ENCODE measurements around the gene MOBP. TPM values are rescaled to one million over a fixed set of nuclear protein-coding genes. Genes with fewer than 3 reads are reported as not detected.

MOBP gene
- total RNA-seq, 1 donor from 2014 or later, result not detected

GRCh38 chr3:39515681-39516441, 48.4 kb downstream of the MOBP start:
- intact Hi-C loops (cut with DNase I), result no loop called here
- H3K9me3 ChIP-seq, result no peaks in the 10 kb centered on the region
- DNase-seq (ENCODE audit: low spot score in 2 of 2), result no peak

GRCh38 chr3:39519103-39519502, 51.6 kb downstream of the MOBP start:
- no peaks in the 10 kb centered on the region for H3K27me3 ChIP-seq
- DNase-seq (ENCODE audit: low spot score in 2 of 2), result no peak
- no peaks in the 10 kb centered on the region for H3K36me3 ChIP-seq
- no peak for TF ChIP-seq CTCF (IDR thresholded peaks at IDR 0.05)
- no peak overlapping the region for H3K27ac ChIP-seq
- no peaks in the 10 kb centered on the region for H3K4me1 ChIP-seq
- intact Hi-C loops (cut with DNase I), result no loop called here
- H3K9me3 ChIP-seq, result no peaks in the 10 kb centered on the region
- no peak overlapping the region for H3K4me3 ChIP-seq

More at GRCh38 chr3:39515681-39516441, 48.4 kb downstream of the MOBP start:
- no peak for TF ChIP-seq CTCF (IDR thresholded peaks at IDR 0.05)
- H3K27me3 ChIP-seq, result no peaks in the 10 kb centered on the region
- no peaks in the 10 kb centered on the region for H3K36me3 ChIP-seq
- no peaks in the 10 kb centered on the region for H3K4me1 ChIP-seq
- no peak overlapping the region for H3K27ac ChIP-seq
- no peak overlapping the region for H3K4me3 ChIP-seq

DNA sequence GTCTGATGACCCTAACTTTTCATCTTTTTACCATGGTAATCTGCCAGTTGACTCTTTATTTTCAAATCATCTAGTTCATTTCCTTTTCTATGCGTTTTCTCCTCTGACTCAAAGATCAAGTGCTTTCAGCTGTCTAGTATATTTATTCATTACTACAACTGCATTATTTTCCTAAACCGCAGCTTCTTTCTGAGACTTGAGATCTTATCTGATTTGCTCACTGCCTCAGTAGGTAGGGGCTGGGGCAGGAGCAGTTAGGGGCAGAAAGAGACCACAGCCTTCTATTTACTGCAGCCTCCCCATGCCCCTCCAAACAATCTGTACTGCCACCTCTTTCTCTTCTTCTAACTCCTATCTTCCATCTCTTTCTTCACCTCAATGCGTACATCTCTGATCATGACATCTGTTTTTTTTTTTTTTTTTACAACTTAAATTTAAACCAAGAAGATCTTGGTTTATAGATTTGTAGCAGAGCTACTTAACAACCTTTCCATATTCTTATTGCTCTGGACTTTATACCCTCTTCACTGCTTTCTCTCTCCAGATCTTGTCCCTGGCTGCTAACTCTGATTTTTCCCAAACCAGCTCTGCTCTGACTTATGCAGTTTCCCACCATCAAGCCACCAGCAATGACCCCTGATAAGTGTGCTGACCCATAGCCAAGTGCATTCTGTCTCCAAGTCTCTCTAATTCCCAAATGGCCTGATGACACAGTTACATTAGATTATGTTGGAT, 52.2 kb downstream of the MOBP start:
- no peak for TF ChIP-seq CTCF (IDR thresholded peaks at IDR 0.05)
- no peaks in the 10 kb centered on the region for H3K9me3 ChIP-seq
- H3K4me3 ChIP-seq, result no peak overlapping the region
- H3K27ac ChIP-seq, result no peak overlapping the region
- DNase-seq (ENCODE audit: low spot score in 2 of 2), result no peak
- H3K36me3 ChIP-seq, result no peaks in the 10 kb centered on the region
- H3K4me1 ChIP-seq, result no peaks in the 10 kb centered on the region
- intact Hi-C loops (cut with DNase I), result no loop called here
- H3K27me3 ChIP-seq, result no peaks in the 10 kb centered on the region

DNA sequence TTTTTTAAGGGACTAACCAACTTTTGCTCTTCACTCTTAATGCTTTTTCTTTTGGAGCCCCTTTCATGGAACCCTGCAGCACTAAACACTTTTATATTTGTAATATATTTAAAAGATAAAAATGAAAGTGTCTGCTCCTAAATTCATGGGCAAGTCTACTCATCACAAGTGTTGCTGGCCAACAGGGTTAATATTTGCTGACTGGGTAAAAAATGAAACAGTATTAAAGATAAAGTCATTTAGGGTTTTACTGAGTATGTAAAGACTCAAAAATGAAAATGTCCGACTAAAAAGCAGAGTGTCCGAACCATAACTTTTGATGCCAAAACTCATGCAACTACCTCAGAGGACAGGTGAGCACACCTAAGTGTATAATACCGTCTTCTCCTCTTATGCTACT, 54.0 kb downstream of the MOBP start:
- H3K36me3 ChIP-seq, result no peaks in the 10 kb centered on the region
- no peaks in the 10 kb centered on the region for H3K4me1 ChIP-seq
- no peak for TF ChIP-seq CTCF (IDR thresholded peaks at IDR 0.05)
- no peaks in the 10 kb centered on the region for H3K9me3 ChIP-seq
- H3K27me3 ChIP-seq, result no peaks in the 10 kb centered on the region
- no peak overlapping the region for H3K27ac ChIP-seq
- no peak for DNase-seq (ENCODE audit: low spot score in 2 of 2)
- H3K4me3 ChIP-seq, result no peak overlapping the region
- intact Hi-C loops (cut with DNase I), result no loop called here

- intact Hi-C loops (cut with DNase I), result no loop called here
- Histone ChIP-seq H3K4me3 (no peak overlapping the region), H3K27ac (no peak overlapping the region), H3K36me3 (no peaks in the 10 kb centered on the region), H3K9me3 (no peaks in the 10 kb centered on the region), H3K4me1 (no peaks in the 10 kb centered on the region), H3K27me3 (no peaks in the 10 kb centered on the region)
- no peak for DNase-seq (ENCODE audit: low spot score in 2 of 2)
- no peak for TF ChIP-seq CTCF (IDR thresholded peaks at IDR 0.05)
These were observed 56.6 kb downstream of the MOBP start for GRCh38 chr3:39524107-39524506.

Data from ascending aorta (tissue), 2 donors.